Measurements from ENCODE around the gene C6orf141.

Gene C6orf141

DNA sequence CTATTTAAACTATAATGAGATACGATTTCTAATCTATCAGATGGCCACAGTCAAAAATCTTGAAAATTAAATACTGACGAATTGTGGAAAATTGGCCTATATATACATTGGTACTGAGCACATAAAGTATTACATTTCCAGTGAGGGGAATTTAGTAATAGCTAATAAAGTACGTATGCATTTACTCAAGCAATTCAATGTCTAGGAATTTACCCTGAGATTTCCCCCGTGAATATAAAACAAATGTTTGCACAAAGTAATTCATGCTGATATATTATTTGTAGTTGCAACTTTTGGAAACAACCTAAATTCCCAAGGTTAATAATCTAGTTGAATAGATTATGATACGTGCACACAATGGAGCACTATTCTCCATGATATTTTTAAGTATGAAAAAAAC lies 14.7 kb upstream of the C6orf141 start:
- no peak for TF ChIP-seq SPI1 (IDR thresholded peaks at IDR 0.05; ENCODE audit: borderline replicate concordance, low read depth)
- TF ChIP-seq, protein P1, sequence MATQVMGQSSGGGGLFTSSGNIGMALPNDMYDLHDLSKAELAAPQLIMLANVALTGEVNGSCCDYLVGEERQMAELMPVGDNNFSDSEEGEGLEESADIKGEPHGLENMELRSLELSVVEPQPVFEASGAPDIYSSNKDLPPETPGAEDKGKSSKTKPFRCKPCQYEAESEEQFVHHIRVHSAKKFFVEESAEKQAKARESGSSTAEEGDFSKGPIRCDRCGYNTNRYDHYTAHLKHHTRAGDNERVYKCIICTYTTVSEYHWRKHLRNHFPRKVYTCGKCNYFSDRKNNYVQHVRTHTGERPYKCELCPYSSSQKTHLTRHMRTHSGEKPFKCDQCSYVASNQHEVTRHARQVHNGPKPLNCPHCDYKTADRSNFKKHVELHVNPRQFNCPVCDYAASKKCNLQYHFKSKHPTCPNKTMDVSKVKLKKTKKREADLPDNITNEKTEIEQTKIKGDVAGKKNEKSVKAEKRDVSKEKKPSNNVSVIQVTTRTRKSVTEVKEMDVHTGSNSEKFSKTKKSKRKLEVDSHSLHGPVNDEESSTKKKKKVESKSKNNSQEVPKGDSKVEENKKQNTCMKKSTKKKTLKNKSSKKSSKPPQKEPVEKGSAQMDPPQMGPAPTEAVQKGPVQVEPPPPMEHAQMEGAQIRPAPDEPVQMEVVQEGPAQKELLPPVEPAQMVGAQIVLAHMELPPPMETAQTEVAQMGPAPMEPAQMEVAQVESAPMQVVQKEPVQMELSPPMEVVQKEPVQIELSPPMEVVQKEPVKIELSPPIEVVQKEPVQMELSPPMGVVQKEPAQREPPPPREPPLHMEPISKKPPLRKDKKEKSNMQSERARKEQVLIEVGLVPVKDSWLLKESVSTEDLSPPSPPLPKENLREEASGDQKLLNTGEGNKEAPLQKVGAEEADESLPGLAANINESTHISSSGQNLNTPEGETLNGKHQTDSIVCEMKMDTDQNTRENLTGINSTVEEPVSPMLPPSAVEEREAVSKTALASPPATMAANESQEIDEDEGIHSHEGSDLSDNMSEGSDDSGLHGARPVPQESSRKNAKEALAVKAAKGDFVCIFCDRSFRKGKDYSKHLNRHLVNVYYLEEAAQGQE (IDR thresholded peaks at IDR 0.05; ENCODE audit: insufficient replicate concordance, low read depth), result no peak
- TF ChIP-seq POLR2AphosphoS5 (IDR thresholded peaks at IDR 0.05; ENCODE audit: low read depth), result no peak
- TF ChIP-seq GABPA (IDR thresholded peaks at IDR 0.05; ENCODE audit: low read depth), result no peak
- TF ChIP-seq, protein P2, sequence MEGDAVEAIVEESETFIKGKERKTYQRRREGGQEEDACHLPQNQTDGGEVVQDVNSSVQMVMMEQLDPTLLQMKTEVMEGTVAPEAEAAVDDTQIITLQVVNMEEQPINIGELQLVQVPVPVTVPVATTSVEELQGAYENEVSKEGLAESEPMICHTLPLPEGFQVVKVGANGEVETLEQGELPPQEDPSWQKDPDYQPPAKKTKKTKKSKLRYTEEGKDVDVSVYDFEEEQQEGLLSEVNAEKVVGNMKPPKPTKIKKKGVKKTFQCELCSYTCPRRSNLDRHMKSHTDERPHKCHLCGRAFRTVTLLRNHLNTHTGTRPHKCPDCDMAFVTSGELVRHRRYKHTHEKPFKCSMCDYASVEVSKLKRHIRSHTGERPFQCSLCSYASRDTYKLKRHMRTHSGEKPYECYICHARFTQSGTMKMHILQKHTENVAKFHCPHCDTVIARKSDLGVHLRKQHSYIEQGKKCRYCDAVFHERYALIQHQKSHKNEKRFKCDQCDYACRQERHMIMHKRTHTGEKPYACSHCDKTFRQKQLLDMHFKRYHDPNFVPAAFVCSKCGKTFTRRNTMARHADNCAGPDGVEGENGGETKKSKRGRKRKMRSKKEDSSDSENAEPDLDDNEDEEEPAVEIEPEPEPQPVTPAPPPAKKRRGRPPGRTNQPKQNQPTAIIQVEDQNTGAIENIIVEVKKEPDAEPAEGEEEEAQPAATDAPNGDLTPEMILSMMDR (IDR thresholded peaks at IDR 0.05; ENCODE audit: insufficient read depth, low read length), result no peak
- no peak for DNase-seq (ENCODE audit: low read depth in 1 of 2, low spot score in 1 of 2)
- Histone ChIP-seq H3K27me3 (ENCODE audit: insufficient read depth, poor library complexity, severe bottlenecking) (no peaks in the 10 kb centered on the region), H3K27ac (replicated peaks) (no peak overlapping the region), H3K4me3 (replicated peaks; ENCODE audit: insufficient read depth, low read length) (no peak overlapping the region)

DNA sequence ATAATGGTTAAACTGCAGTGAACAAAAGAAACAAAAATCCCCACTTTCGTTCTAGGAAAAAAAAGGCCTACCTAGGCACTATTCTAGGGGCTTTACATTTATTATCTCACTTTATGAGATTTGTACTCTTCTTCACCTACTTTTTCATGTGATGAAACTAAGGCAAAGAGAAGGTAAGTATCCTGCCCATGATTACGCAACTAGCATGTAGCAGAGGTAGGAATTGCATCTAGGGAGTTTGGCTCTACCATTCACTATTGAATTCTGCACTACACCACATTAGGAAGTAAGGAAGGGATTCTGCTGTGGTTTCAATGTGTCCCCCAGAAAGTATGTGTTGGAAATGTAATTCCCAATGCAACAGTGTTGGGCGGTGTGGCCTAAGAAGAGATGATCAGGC lies 11.4 kb upstream of the C6orf141 start:
- DNase-seq (ENCODE audit: low read depth in 1 of 2, low spot score in 1 of 2), result no peak
- TF ChIP-seq, protein P2 (IDR thresholded peaks at IDR 0.05; ENCODE audit: insufficient read depth, low read length), result no peak
- TF ChIP-seq, protein P1 (IDR thresholded peaks at IDR 0.05; ENCODE audit: insufficient replicate concordance, low read depth), result no peak
- TF ChIP-seq SPI1 (IDR thresholded peaks at IDR 0.05; ENCODE audit: borderline replicate concordance, low read depth) (no peak), GABPA (IDR thresholded peaks at IDR 0.05; ENCODE audit: low read depth) (no peak), POLR2AphosphoS5 (IDR thresholded peaks at IDR 0.05; ENCODE audit: low read depth) (no peak)

GRCh38 chr6:49540614-49541013 lies 9.9 kb upstream of the C6orf141 start:
- TF ChIP-seq POLR2AphosphoS5 (IDR thresholded peaks at IDR 0.05; ENCODE audit: low read depth) (no peak), GABPA (IDR thresholded peaks at IDR 0.05; ENCODE audit: low read depth) (no peak), SPI1 (IDR thresholded peaks at IDR 0.05; ENCODE audit: borderline replicate concordance, low read depth) (no peak)
- TF ChIP-seq, protein P2 (IDR thresholded peaks at IDR 0.05; ENCODE audit: insufficient read depth, low read length), result no peak
- TF ChIP-seq, protein P1 (IDR thresholded peaks at IDR 0.05; ENCODE audit: insufficient replicate concordance, low read depth), result no peak
- H3K27ac ChIP-seq (replicated peaks), result no peak overlapping the region

More for the DNA sequence above, 11.4 kb upstream of the C6orf141 start:
- no peak overlapping the region for H3K4me3 ChIP-seq (replicated peaks; ENCODE audit: insufficient read depth, low read length)
- no peaks in the 10 kb centered on the region for H3K27me3 ChIP-seq (ENCODE audit: insufficient read depth, poor library complexity, severe bottlenecking)
- H3K27ac ChIP-seq (replicated peaks), result no peak overlapping the region

More at GRCh38 chr6:49540614-49541013, 9.9 kb upstream of the C6orf141 start:
- H3K4me3 ChIP-seq (replicated peaks; ENCODE audit: insufficient read depth, low read length), result no peak overlapping the region
- H3K27me3 ChIP-seq (ENCODE audit: insufficient read depth, poor library complexity, severe bottlenecking), result no peaks in the 10 kb centered on the region
- DNase-seq (ENCODE audit: low read depth in 1 of 2, low spot score in 1 of 2), result no peak

All from HL-60 (cell line).